Stimulated activated CD4-positive, alpha-beta T cell treated with anti-CD3 and anti-CD28 coated beads, Interleukin-2, amount 100 ng/mL, for 48 hours (primary cell): Measurements from ENCODE around the gene SLC29A1.

ENCODE experiments used
- DNase-seq, 2 donors: peaks; one replicate each; pipeline ENCODE4 v3.0.0-alpha.2; 2020

Gene SLC29A1

DNA sequence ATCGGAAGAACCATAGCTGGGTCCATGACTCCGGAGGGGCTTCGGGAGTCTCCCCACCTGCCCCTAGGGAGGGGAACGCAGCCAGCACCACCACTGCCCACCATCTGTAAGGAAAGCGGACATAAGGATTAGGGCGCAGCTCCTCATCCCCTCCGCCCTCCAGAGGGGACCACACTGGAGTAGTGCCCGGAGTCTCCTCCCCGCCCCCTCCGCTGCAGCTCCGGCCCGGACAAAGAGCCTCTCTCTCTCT is 33.3 kb downstream of the SLC29A1 start:
- no peak for DNase-seq

- DNase-seq, result peak; percentile 52 to 67
Observed at GRCh38 chr6:44257025-44257752, 33.8 kb downstream of the SLC29A1 start, which contains the start of gene SLC35B2. SLC35B2 (minus strand) TSS chr6:44257528; CDS start chr6:44257410, 118 bp downstream.

DNA sequence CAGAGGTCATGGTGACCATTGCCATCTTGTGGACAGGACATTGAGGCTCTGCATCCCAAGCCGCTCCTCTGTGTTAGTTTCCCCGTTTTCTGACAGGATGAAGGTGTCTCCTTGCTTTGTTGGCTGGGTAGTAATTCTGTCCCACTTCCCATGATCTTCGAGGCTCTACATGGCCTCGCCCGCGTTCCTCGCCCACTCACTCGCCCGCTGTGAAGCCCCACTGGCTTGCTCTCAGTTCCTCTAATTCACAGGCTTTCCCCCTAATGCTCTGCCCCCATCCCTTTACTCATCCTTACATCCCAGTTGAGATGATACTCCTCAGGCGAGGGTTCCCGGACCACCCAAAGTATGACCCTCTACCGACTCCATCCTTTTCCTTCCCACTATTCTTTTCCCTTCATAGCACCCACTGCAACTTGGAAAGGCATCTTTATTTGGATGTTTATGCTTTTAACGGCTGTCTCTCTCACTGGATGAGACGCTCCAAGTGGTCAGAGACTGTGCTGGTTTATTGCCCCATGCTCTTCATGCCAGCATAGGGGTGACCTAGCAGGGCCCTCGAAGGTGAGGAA is 34.4 kb downstream of the SLC29A1 start:
- DNase-seq, result no peak

GRCh38 chr6:44258325-44258863 is 35.0 kb downstream of the SLC29A1 start:
- no peak for DNase-seq

- DNase-seq, result no peak
Observed at GRCh38 chr6:44258921-44259320, 35.5 kb downstream of the SLC29A1 start.

GRCh38 chr6:44260011-44260410 is 36.6 kb downstream of the SLC29A1 start:
- no peak for DNase-seq

GRCh38 chr6:44260451-44261297 is 37.3 kb downstream of the SLC29A1 start:
- DNase-seq, result no peak

DNA sequence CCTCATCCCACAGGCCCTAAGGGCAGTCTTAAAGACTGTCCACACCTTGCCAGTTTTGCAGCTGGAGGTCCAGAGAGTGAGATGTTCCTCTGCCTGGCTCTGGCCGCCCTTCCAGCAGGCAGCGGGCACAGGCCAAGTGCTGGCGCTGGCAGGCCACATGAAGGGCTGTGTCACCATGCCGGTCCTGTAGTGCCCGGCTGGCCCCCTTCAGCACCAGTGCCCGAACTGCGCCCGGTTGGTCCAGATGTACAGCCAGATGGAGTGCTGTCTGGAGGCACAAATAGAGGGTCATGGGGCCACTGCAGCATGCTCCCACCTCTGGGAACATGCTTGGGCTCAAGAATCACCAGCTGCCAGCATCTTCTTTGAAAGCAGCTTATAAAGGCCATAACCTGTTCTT is 38.2 kb downstream of the SLC29A1 start:
- no peak for DNase-seq

- no peak for DNase-seq
Observed at GRCh38 chr6:44262467-44263353, 39.3 kb downstream of the SLC29A1 start.

DNA sequence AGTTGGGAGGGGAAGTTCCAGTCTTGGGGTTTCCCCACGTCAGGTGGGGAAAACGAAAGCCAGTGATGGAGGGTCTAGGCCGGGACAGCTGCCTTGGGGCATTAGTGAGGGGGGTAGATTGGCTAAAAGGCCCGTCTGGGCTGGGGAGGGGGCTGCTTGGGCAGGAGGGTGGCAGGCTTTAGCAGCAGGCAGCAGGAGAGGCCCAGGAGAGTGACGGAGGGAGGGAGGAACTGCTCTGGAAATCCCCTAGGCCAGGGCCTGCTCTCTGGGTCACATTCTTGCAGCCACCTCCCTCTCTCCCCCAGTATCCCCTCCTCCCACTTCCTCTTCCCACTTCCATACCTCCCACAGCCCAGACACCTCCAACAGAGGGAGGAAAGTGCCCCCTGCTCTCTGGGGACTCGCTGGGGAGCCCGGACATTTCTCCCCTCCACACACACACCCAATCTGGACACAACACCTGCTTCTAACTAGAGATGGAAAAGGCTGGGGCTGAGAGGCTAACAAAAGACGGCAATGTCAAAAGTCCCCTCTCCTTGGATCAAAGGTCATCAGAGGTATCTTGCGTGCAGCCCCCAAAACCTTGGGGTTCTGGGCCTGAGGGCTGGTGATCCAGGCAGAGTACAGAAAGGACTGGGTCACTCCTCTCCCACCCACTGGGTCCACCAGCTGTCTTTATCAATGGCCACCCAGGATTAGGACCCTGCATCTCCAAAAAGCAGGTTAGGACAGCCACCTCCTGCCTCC is 40.1 kb downstream of the SLC29A1 start:
- no peak for DNase-seq

DNA sequence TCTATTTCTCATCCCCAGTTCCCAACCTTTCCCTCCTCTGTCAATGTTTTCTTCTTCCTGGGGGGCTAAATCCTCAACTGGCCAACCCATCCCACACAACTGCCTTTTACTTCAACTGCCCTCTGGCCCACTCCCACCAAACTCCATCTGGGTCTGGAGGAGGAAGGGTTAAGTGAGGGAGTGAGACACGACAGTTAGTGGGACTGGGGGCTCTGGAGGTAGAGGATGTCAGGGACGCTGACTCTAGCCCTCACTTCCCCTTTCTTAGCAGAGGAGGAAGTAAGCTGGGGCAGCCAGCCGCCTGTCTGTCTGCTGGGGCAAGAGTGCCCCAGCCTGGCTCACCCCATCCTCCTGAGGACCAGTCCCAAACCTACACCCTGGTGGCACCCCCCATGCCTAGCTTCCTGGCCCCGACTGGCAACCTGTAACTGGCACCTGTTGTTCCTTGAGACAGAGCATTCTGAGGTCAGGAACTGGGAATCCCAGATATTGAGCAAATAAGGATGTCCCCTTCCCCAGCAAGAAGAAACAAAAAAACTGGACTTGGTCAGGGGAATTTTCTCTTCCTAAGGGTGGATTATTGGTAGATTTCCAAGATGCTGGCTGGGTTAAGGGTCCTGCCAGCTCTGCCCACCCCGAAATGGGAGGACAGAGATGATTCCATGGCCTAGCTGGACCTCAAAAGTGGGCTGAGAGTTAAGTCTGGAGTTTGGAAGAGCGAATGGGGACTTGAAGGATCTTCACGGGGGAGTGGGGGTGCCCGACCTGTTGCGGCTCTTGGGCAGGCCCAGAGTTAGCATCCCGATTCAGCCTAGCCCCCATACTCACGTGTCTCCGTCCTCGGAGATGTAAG is 41.0 kb downstream of the SLC29A1 start:
- no peak for DNase-seq

GRCh38 chr6:44265007-44265721 is 41.8 kb downstream of the SLC29A1 start, which contains the start of gene NFKBIE:
NFKBIE (minus strand) TSS chr6:44265551; CDS start chr6:44265346, 205 bp downstream.
- DNase-seq, result peak; percentile 95 to 98

DNA sequence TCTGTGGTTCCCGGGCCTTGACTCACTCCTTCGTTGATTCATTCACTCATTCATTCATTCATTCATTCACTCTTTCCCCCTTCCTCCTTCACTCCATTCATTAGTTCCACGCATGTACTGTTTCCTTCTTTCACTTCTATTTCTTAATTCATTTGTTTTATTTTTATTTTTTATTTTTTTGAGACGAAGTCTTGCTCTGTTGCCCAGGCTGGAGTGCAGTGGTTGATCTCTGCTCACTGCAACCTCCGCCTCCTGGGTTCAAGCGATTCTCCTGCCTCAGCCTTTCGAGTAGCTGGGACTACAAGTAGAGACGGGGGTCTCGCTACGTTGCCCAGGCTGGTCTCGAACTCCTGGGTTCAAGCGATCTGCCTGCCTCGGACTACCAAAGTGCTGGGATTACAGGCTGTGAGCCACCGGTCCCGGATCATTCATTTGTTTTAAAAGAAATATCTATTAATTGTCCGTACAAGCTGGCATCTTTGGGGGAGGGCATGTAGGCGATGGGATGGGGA is 42.4 kb downstream of the SLC29A1 start:
- no peak for DNase-seq

- DNase-seq, result no peak
Observed at GRCh38 chr6:44266347-44266746, 43.0 kb downstream of the SLC29A1 start.

GRCh38 chr6:44267252-44267651 is 43.9 kb downstream of the SLC29A1 start:
- DNase-seq, result no peak

GRCh38 chr6:44268095-44268628 is 44.8 kb downstream of the SLC29A1 start:
- peak; percentile 61 to 67 for DNase-seq

DNA sequence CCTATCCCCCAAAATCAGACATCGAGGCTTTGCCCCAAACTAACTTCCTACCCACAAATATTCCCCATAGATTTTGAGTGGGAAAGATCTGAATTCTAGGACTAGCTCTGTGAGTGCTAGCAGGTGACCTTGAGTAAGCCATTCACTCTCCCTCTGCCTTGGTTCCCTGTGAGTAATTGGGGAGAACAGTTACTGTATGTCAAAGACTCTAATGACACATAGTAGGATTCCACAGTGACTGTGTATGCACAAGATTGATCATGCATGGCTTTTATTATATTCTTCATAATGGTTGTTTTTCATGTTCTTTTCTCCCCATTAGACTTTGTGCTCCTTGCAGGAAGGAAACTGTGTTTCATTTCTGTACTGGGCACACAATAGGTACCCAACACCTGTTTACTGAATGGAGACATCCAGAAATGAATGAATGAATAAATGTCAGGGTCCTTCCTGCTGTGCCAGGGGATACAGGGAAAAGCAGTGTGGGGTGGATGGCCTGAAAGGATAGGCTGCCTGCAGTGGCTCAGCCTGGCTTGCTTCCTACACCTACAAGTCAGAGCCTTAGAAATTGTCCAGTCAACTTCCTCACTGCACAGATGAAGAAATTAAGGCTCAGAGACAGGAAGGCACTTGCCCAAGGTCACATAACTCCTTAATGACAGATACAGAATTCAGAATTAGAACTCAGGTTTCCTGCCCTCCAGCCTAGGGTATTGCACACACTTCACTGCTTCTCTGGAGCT is 46.0 kb downstream of the SLC29A1 start:
- DNase-seq, result no peak

GRCh38 chr6:44269921-44270525 is 46.6 kb downstream of the SLC29A1 start, which contains the start of gene TMEM151B:
TMEM151B (plus strand) TSS chr6:44270450; CDS start chr6:44270743, 293 bp downstream.
- DNase-seq, result no peak
